IMR-90 (cell line): ENCODE data around the gene C6orf136. TPM values are rescaled to one million over a fixed set of nuclear protein-coding genes. Genes with fewer than 3 reads are reported as not detected.

Experiments used
- ATAC-seq: fragments of 200-7000 bp; cut with Tn5 transposase; 2 replicates; pipeline ENCODE4 v1.9.1; 2020; ENCODE audit warnings: low read depth, mild to moderate bottlenecking, moderate library complexity
- BruUV-seq: library from RNA; stranded (reverse); fragments of 400-500 nt; replicated peaks from 2 replicates; lab custom pipeline; 2021; lab: Mats Ljungman, UMichigan
- CTCF ChIA-PET: fragments of 300-600 bp; formaldehyde crosslinking; extraction: SDS; loops from one replicate; lab custom pipeline; 2021; ENCODE audit warnings: antibody characterized with exemption; lab: Yijun Ruan, JAX
- POLR2A ChIA-PET: fragments of 300-600 bp; sonication (Branson Sonifier 250); formaldehyde crosslinking; loops from one replicate; lab custom pipeline; 2022; ENCODE audit warnings: antibody characterized with exemption; ENCODE audit not compliant: unreplicated experiment; lab: Charles Lee
- DNase-seq: peaks from one replicate; pipeline ENCODE4 v3.0.0; 2013
- H2AFZ ChIP-seq: replicated peaks from 2 replicates; pipeline ENCODE3; 2013; ENCODE audit warnings: low read length, mild to moderate bottlenecking; ENCODE audit not compliant: poor library complexity
- H2AK5ac ChIP-seq: 2 replicates; pipeline ENCODE4 v1.6.1; 2013; ENCODE audit warnings: low read depth, low read length, inconsistent platforms
- H2AK9ac ChIP-seq: replicated peaks from 2 replicates; pipeline ENCODE3; 2013; ENCODE audit warnings: mild to moderate bottlenecking, low read depth, low read length, moderate library complexity; ENCODE audit not compliant: poor library complexity
- H2BK120ac ChIP-seq: 2 replicates; pipeline ENCODE4 v1.6.1; 2013; ENCODE audit warnings: low read depth, low read length, inconsistent platforms
- H2BK15ac ChIP-seq: 3 replicates; pipeline ENCODE4 v1.6.1; 2013; ENCODE audit warnings: low read depth, low read length, inconsistent platforms
- H2BK20ac ChIP-seq: 2 replicates; pipeline ENCODE4 v1.6.1; 2013; ENCODE audit warnings: low read depth, mild to moderate bottlenecking, inconsistent platforms, low read length, moderate library complexity
- H2BK5ac ChIP-seq: 2 replicates; pipeline ENCODE4 v1.6.1; 2013; ENCODE audit warnings: mild to moderate bottlenecking, low read depth, low read length, inconsistent platforms; ENCODE audit not compliant: poor library complexity, severe bottlenecking
- H3K14ac ChIP-seq: replicated peaks from 2 replicates; pipeline ENCODE4 v1.6.1; 2013; ENCODE audit warnings: low read depth, low read length, inconsistent platforms
- H3K18ac ChIP-seq: 2 replicates; pipeline ENCODE4 v1.6.1; 2013; ENCODE audit warnings: low read depth, low read length, control low read depth
- H3K23ac ChIP-seq: 2 replicates; pipeline ENCODE4 v1.6.1; 2013; ENCODE audit warnings: low read depth, low read length, inconsistent platforms
- H3K27ac ChIP-seq: 2 replicates; pipeline ENCODE4 v1.5.1; 2013; ENCODE audit warnings: mild to moderate bottlenecking, control low read depth, low read length; ENCODE audit not compliant: insufficient read depth
- H3K27me3 ChIP-seq: 2 replicates; pipeline ENCODE4 v1.6.1; 2013; ENCODE audit warnings: low read length; ENCODE audit not compliant: control insufficient read depth, insufficient read depth
- H3K36me3 ChIP-seq: 2 replicates; pipeline ENCODE4 v1.6.1; 2013; ENCODE audit warnings: low read length, mixed read lengths; ENCODE audit not compliant: control insufficient read depth, insufficient read depth
- H3K4ac ChIP-seq: 2 replicates; pipeline ENCODE4 v1.6.1; 2013; ENCODE audit warnings: low read depth, low read length, inconsistent platforms
- H3K4me1 ChIP-seq: 2 replicates; pipeline ENCODE4 v1.6.1; 2013; ENCODE audit warnings: low read length, mixed read lengths; ENCODE audit not compliant: control insufficient read depth, insufficient read depth
- H3K4me2 ChIP-seq: 2 replicates; pipeline ENCODE4 v1.6.1; 2013; ENCODE audit warnings: low read depth, mild to moderate bottlenecking, control low read depth, low read length, moderate library complexity
- H3K4me3 ChIP-seq: 2 replicates; pipeline ENCODE4 v1.5.1; 2013; ENCODE audit warnings: low read depth, mild to moderate bottlenecking, control low read depth, low read length, moderate library complexity; ENCODE audit not compliant: insufficient read depth
- H3K56ac ChIP-seq: 2 replicates; pipeline ENCODE4 v1.6.1; 2013; ENCODE audit warnings: low read length, inconsistent platforms; ENCODE audit not compliant: insufficient read depth; ENCODE audit errors: extremely low read depth
- H3K79me1 ChIP-seq, 2 experiments: 2 replicates each; pipeline ENCODE4 v1.6.1; 2013; ENCODE audit warnings: low read length in 2 of 2, inconsistent platforms in 1 of 2, low read depth in 1 of 2
- H3K9ac ChIP-seq: 2 replicates; pipeline ENCODE4 v1.6.1; 2013; ENCODE audit warnings: low read depth, low read length, control low read depth
- H3K9me1 ChIP-seq: 2 replicates; pipeline ENCODE4 v1.6.1; 2013; ENCODE audit warnings: low read length, inconsistent platforms; ENCODE audit not compliant: insufficient read depth
- H3K9me3 ChIP-seq: 2 replicates; pipeline ENCODE4 v1.6.1; 2013; ENCODE audit warnings: low read length; ENCODE audit not compliant: control insufficient read depth, insufficient read depth
- H4K20me1 ChIP-seq: 2 replicates; pipeline ENCODE4 v1.6.1; 2013; ENCODE audit warnings: low read length, inconsistent platforms; ENCODE audit not compliant: insufficient read depth
- H4K5ac ChIP-seq: 2 replicates; pipeline ENCODE4 v1.6.1; 2013; ENCODE audit warnings: mild to moderate bottlenecking, low read depth, low read length, control low read depth
- H4K8ac ChIP-seq, 2 experiments: 2 replicates each; pipeline ENCODE4 v1.6.1; 2013; ENCODE audit warnings: low read depth in 2 of 2, low read length in 2 of 2, control low read depth in 1 of 2, inconsistent platforms in 1 of 2
- H4K91ac ChIP-seq: 2 replicates; pipeline ENCODE4 v1.6.1; 2013; ENCODE audit warnings: low read depth, low read length, inconsistent platforms; ENCODE audit not compliant: insufficient read depth
- BHLHE40 ChIP-seq: fragments of 150-350 bp; IDR thresholded peaks from 2 replicates; pipeline ENCODE4 v1.6.1; 2016; ENCODE audit warnings: mild to moderate bottlenecking, low read depth, low read length
- CEBPB ChIP-seq: IDR thresholded peaks from 2 replicates; pipeline ENCODE4 v1.6.1; 2012; ENCODE audit warnings: low read depth, low read length, improper control_type of control experiment
- CHD1 ChIP-seq: IDR thresholded peaks from 2 replicates; pipeline ENCODE4 v1.6.1; 2012; ENCODE audit warnings: low read depth, low read length, improper control_type of control experiment
- CTCF ChIP-seq: conservative IDR thresholded peaks from 2 replicates; pipeline ENCODE4 v1.5.1; 2012; ENCODE audit warnings: mild to moderate bottlenecking, low read depth, low read length, improper control_type of control experiment
- ELK1 ChIP-seq: fragments of 150-350 bp; IDR thresholded peaks from 2 replicates; pipeline ENCODE4 v1.6.1; 2016; ENCODE audit warnings: low read depth, mild to moderate bottlenecking, low read length, moderate library complexity, borderline replicate concordance
- FOS ChIP-seq: fragments of 150-350 bp; IDR thresholded peaks from 2 replicates; pipeline ENCODE4 v1.6.1; 2016; ENCODE audit warnings: low read depth, low read length
- MAFK ChIP-seq: IDR thresholded peaks from 2 replicates; pipeline ENCODE4 v1.6.1; 2012; ENCODE audit warnings: low read depth, low read length, improper control_type of control experiment
- MXI1 ChIP-seq: IDR thresholded peaks from 2 replicates; pipeline ENCODE4 v1.6.1; 2012; ENCODE audit warnings: low read depth, mild to moderate bottlenecking, low read length, moderate library complexity, borderline replicate concordance
- NFE2L2 ChIP-seq: fragments of 150-350 bp; IDR thresholded peaks from 2 replicates; pipeline ENCODE4 v1.6.1; 2016; ENCODE audit warnings: low read depth, mild to moderate bottlenecking, low read length
- POLR2A ChIP-seq: IDR thresholded peaks from 2 replicates; pipeline ENCODE4 v1.6.1; 2012; ENCODE audit warnings: mild to moderate bottlenecking, low read depth, low read length
- RAD21 ChIP-seq: IDR thresholded peaks from 2 replicates; pipeline ENCODE4 v1.6.1; 2012; ENCODE audit warnings: low read length, improper control_type of control experiment
- RCOR1 ChIP-seq: IDR thresholded peaks from 2 replicates; pipeline ENCODE4 v1.6.1; 2012; ENCODE audit warnings: mild to moderate bottlenecking, low read length, improper control_type of control experiment; ENCODE audit not compliant: insufficient replicate concordance
- RFX5 ChIP-seq: IDR thresholded peaks from 2 replicates; pipeline ENCODE4 v1.8.0; 2012; ENCODE audit warnings: low read depth, mild to moderate bottlenecking, low read length, moderate library complexity
- WGBS, 2 experiments: methylation state at CpG; one replicate each; pipeline versions ENCODE4 v1.1.5 to v1.1.7; 2013; ENCODE audit warnings: missing lambda C conversion rate in 2 of 2; ENCODE audit not compliant: insufficient read length in 1 of 2; ENCODE audit errors: extremely low coverage in 2 of 2; 5-methylcytosine and 5-hydroxymethylcytosine counted together
- dilution Hi-C: fragments of 300-500 bp; cut with HindIII; formaldehyde crosslinking; loops from one replicate; pipeline ENCODE4 v1.14.3; 2018; ENCODE audit warnings: low sequenced_read_pairs; ENCODE audit not compliant: unreplicated experiment
- in situ Hi-C: fragments of 300-500 bp; cut with MboI; formaldehyde crosslinking; loops from 3 replicates; pipeline ENCODE4 v1.14.3; 2019; ENCODE audit warnings: low sequenced_read_pairs, inconsistent platforms, mixed read lengths
- intact Hi-C: fragments of 100-400 bp; cut with micrococcal nuclease; formaldehyde crosslinking; loops from 2 replicates; pipeline ENCODE4 v1.10.0; 2022
- polyA plus RNA-seq, 3 experiments: library from polyadenylated mRNA; depleted of rRNA; stranded (reverse); fragments of >200 nt; gene quantifications; 2 replicates each; pipeline ENCODE4 v1.2.3, GENCODE V29; 2012; ENCODE audit warnings: low replicate concordance in 1 of 3
- total RNA-seq: library from RNA; depleted of rRNA; stranded (reverse); fragments of >200 nt; gene quantifications from 2 replicates; pipeline ENCODE4 v1.2.3, GENCODE V29; 2012

C6orf136 gene
- total and polyA plus RNA-seq, 2 of the 4 experiments (the other 2 are of a cell fraction): 1.1 to 11.7 TPM

GRCh38 chr6:30598912-30599624, 47.9 kb upstream of the C6orf136 start (continued):
- no peak for TF ChIP-seq ELK1

- no peak overlapping the region for H2BK120ac ChIP-seq
- no peak for TF ChIP-seq RAD21
- no peak for TF ChIP-seq FOS
- no peak for TF ChIP-seq CHD1
- TF ChIP-seq CTCF: no peak
- no peak for TF ChIP-seq RFX5
- no peak for TF ChIP-seq BHLHE40
- TF ChIP-seq MXI1: no peak
- no peak for TF ChIP-seq MAFK
- TF ChIP-seq POLR2A: no peak
- TF ChIP-seq CEBPB: no peak
- TF ChIP-seq NFE2L2: no peak
- TF ChIP-seq RCOR1: no peak
These were observed 47.2 kb upstream of the C6orf136 start for GRCh38 chr6:30599625-30600324.

More at GRCh38 chr6:30599625-30600324, 47.2 kb upstream of the C6orf136 start:
- Histone ChIP-seq H3K9ac (no peak overlapping the region), H3K27me3 (no peaks in the 10 kb centered on the region), H3K36me3 (peaks cover 49% of the 10 kb centered on the region), H2BK15ac (no peak overlapping the region), H3K9me3 (no peaks in the 10 kb centered on the region), H3K4me3 (no peak overlapping the region), H2BK20ac (no peak overlapping the region), H3K56ac (no peak overlapping the region), H3K18ac (no peak overlapping the region), H3K79me1 (peaks cover under 1 to 31% of the 10 kb centered on the region in 2 experiments; a peak in 2 of 4 replicates), H3K23ac (no peak overlapping the region), H2AK5ac (no peak overlapping the region), H4K8ac (no peak overlapping the region), H4K91ac (no peak overlapping the region), H2BK5ac (no peak overlapping the region), H3K4ac (no peak overlapping the region), H4K20me1 (peaks cover 44% of the 10 kb centered on the region), H3K27ac (no peak overlapping the region), H2AK9ac (no peak overlapping the region), H4K5ac (no peak overlapping the region), H3K9me1 (0 out of 2 replicates have a peak, but pooled peaks cover 5% of the 10 kb centered on the region), H3K4me2 (no peak overlapping the region), H3K14ac (no peak overlapping the region), H2AFZ (no peak overlapping the region), H3K4me1 (no peaks in the 10 kb centered on the region)
- dilution Hi-C loops (no loop called here), intact Hi-C loops (no loop called here), in situ Hi-C loops (no loop called here)
- DNase-seq (no peak), ATAC-seq (no peak)
- POLR2A ChIA-PET: interaction anchor here (0.6 to 2.9 kb wide), 3 partner anchors 13 to 20 kb away, joined by 8 to 14 read pairs (median 11); no protein-coding TSS in a partner anchor
- 100% methylated on average over 5 of the region's 13 CpGs; no CpG with 5 or more reads in 1 of the 2 experiments for WGBS, 2 experiments
- no TSS peak for BruUV-seq
- CTCF ChIA-PET: interaction anchor here (0.6 to 1.4 kb wide), 2 partner anchors 13 to 497 kb away, joined by 6 to 8 read pairs; no protein-coding TSS in a partner anchor
